ENCODE data around the gene CPAMD8.

DNA sequence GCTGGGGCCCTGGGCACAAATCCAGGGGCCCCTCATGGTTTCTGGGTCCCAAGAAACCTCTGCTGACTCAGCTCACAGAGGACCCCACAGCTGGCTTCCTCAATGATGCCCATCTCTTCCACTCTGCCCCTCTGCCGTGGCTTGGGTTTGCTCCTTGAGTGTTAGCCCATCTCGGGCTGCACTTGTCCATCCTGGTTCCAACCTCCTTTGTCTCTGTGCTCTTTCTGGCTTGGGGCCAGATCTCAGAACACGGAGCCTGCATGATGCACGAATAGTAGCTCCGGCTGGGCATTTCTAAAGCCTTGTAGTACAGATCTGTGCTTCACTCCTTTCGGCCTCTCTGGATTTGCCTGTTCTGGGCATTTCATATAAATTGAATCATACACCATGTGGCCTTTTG, 84.0 kb downstream of the CPAMD8 start:
- TF ChIP-seq CTCF (IDR thresholded peaks at IDR 0.05 in 4 of 5, conservative IDR thresholded peaks at IDR 0.05 in 1 of 5) (no peak), POLR2A (IDR thresholded peaks at IDR 0.05) (no peak)
